PC-9 (cell line): ENCODE data around the gene STX17.

ENCODE experiments used
- CTCF ChIP-seq: fragments of 200-600 bp; sonication (generic); conservative IDR thresholded peaks from 2 replicates; pipeline ENCODE4 v1.6.1; 2017; ENCODE audit warnings: mixed run types, antibody characterized with exemption, mild to moderate bottlenecking, moderate library complexity
- EZH2 ChIP-seq: fragments of 200-600 bp; sonication (generic); IDR thresholded peaks from 2 replicates; pipeline ENCODE4 v1.8.0; 2017; ENCODE audit warnings: antibody characterized with exemption, low read depth

- no peak for TF ChIP-seq CTCF
- no peak for TF ChIP-seq EZH2
Observed at GRCh38 chr9:99889120-99889519, 17.3 kb upstream of the STX17 start.
